MM.1S (cell line): ENCODE measurements around the gene DSE.
"Not testable (repeated sequence)": the region's sequence is repeated elsewhere in the genome, so short reads cannot be mapped to it uniquely, and the experiment has no call there.

Source experiments
- DNase-seq: peaks from one replicate; pipeline ENCODE4 v3.0.0-alpha.2; 2015
- H2AFZ ChIP-seq: fragments of 300-600 bp; sonication (generic); 2 replicates; pipeline ENCODE4 v1.6.0; 2016; ENCODE audit warnings: antibody characterized with exemption, low read length
- H3F3A ChIP-seq: fragments of 300-600 bp; sonication (generic); 2 replicates; pipeline ENCODE4 v1.6.1; 2016; ENCODE audit warnings: mild to moderate bottlenecking, antibody characterized with exemption, low read length, moderate library complexity, mixed read lengths; ENCODE audit not compliant: insufficient read depth
- H3K27ac ChIP-seq: fragments of 300-600 bp; sonication (generic); 2 replicates; pipeline ENCODE4 v1.5.1; 2016; ENCODE audit warnings: mild to moderate bottlenecking, low read length
- H3K27me3 ChIP-seq: fragments of 300-600 bp; sonication (generic); replicated peaks from 2 replicates; pipeline ENCODE4 v1.6.0; 2016; ENCODE audit warnings: low read length; ENCODE audit not compliant: insufficient read depth
- H3K36me3 ChIP-seq: fragments of 300-600 bp; sonication (generic); replicated peaks from 2 replicates; pipeline ENCODE4 v1.6.1; 2016; ENCODE audit warnings: mild to moderate bottlenecking, low read length, mixed read lengths; ENCODE audit not compliant: insufficient read depth
- H3K4me1 ChIP-seq: fragments of 300-600 bp; sonication (generic); 2 replicates; pipeline ENCODE4 v1.6.1; 2016; ENCODE audit warnings: low read length, mixed read lengths
- H3K4me2 ChIP-seq: fragments of 300-600 bp; sonication (generic); 2 replicates; pipeline ENCODE4 v1.6.0; 2016; ENCODE audit warnings: low read depth, low read length
- H3K4me3 ChIP-seq: fragments of 300-600 bp; sonication (generic); 2 replicates; pipeline ENCODE4 v1.5.1; 2016; ENCODE audit warnings: low read length, mixed read lengths
- H3K79me2 ChIP-seq: fragments of 300-600 bp; sonication (generic); 2 replicates; pipeline ENCODE4 v1.6.1; 2016; ENCODE audit warnings: mixed run types, low read length, mixed read lengths
- H3K9ac ChIP-seq: fragments of 300-600 bp; sonication (generic); 2 replicates; pipeline ENCODE4 v1.6.1; 2016; ENCODE audit warnings: low read length, mixed read lengths
- H3K9me2 ChIP-seq: fragments of 300-600 bp; sonication (generic); replicated peaks from 2 replicates; pipeline ENCODE4 v1.6.1; 2016; ENCODE audit warnings: mild to moderate bottlenecking, low read length, mixed read lengths; ENCODE audit not compliant: insufficient read depth
- H3K9me3 ChIP-seq: fragments of 300-600 bp; sonication (generic); replicated peaks from 2 replicates; pipeline ENCODE4 v1.6.1; 2016; ENCODE audit warnings: mild to moderate bottlenecking, low read length, mixed read lengths; ENCODE audit not compliant: insufficient read depth
- H4K20me1 ChIP-seq: fragments of 300-600 bp; sonication (generic); 2 replicates; pipeline ENCODE4 v1.6.1; 2016; ENCODE audit warnings: mild to moderate bottlenecking, low read length, moderate library complexity, mixed read lengths; ENCODE audit not compliant: insufficient read depth
- CTCF ChIP-seq: fragments of 300-600 bp; sonication (generic); IDR thresholded peaks from 2 replicates; pipeline ENCODE4 v1.5.1; 2016; ENCODE audit warnings: antibody characterized with exemption, low read length, mixed read lengths
- EZH2 ChIP-seq: fragments of 300-600 bp; sonication (generic); optimal IDR thresholded peaks from 2 replicates; pipeline ENCODE3; 2017; ENCODE audit warnings: low read depth, mild to moderate bottlenecking, antibody characterized with exemption, low read length, mixed read lengths
- EZH2phosphoT487 ChIP-seq: fragments of 300-600 bp; sonication (generic); IDR thresholded peaks from 2 replicates; pipeline ENCODE4 v1.6.1; 2018; ENCODE audit warnings: antibody characterized with exemption, low read length

Gene DSE

GRCh38 chr6:116335612-116336215 is 35.0 kb upstream of the DSE start:
- no peaks in the 10 kb centered on the region for H4K20me1 ChIP-seq
- H3K4me1 ChIP-seq, result no peaks in the 10 kb centered on the region
- no peaks in the 10 kb centered on the region for H3F3A ChIP-seq
- H3K4me3 ChIP-seq, result no peak overlapping the region
- no peaks in the 10 kb centered on the region for H3K9me2 ChIP-seq
- no peak overlapping the region for H3K9ac ChIP-seq
- H3K36me3 ChIP-seq, result no peaks in the 10 kb centered on the region
- no peaks in the 10 kb centered on the region for H3K79me2 ChIP-seq
- H2AFZ ChIP-seq, result no peak overlapping the region
- H3K9me3 ChIP-seq, result no peaks in the 10 kb centered on the region
- H3K27me3 ChIP-seq, result no peaks in the 10 kb centered on the region
- DNase-seq, result no peak
- no peak overlapping the region for H3K27ac ChIP-seq
- TF ChIP-seq EZH2, result no peak
- TF ChIP-seq CTCF, result no peak
- TF ChIP-seq EZH2phosphoT487, result no peak
- no peak overlapping the region for H3K4me2 ChIP-seq

- Histone ChIP-seq H3K27ac (no peak overlapping the region), H3F3A (no peaks in the 10 kb centered on the region), H3K9me2 (no peaks in the 10 kb centered on the region), H3K36me3 (no peaks in the 10 kb centered on the region), H3K9me3 (no peaks in the 10 kb centered on the region), H2AFZ (no peak overlapping the region), H3K4me3 (no peak overlapping the region), H4K20me1 (no peaks in the 10 kb centered on the region), H3K4me2 (no peak overlapping the region), H3K79me2 (no peaks in the 10 kb centered on the region), H3K9ac (no peak overlapping the region), H3K27me3 (no peaks in the 10 kb centered on the region), H3K4me1 (no peaks in the 10 kb centered on the region)
- TF ChIP-seq EZH2phosphoT487, result no peak
- TF ChIP-seq CTCF, result no peak
- no peak for TF ChIP-seq EZH2
- no peak for DNase-seq
These were observed 31.8 kb upstream of the DSE start for GRCh38 chr6:116338943-116339342.

- not testable (repeated sequence) for H3F3A ChIP-seq, H3K4me3 ChIP-seq, H4K20me1 ChIP-seq, H3K79me2 ChIP-seq, H3K9ac ChIP-seq, DNase-seq, H3K9me3 ChIP-seq, H3K36me3 ChIP-seq, H3K4me1 ChIP-seq, H3K4me2 ChIP-seq, H3K9me2 ChIP-seq, H3K27ac ChIP-seq, H3K27me3 ChIP-seq, H2AFZ ChIP-seq
These were observed 30.1 kb upstream of the DSE start for GRCh38 chr6:116340625-116341024.

GRCh38 chr6:116349216-116349615 is 21.5 kb upstream of the DSE start:
- no peak for DNase-seq
- Histone ChIP-seq H3K9me2 (no peaks in the 10 kb centered on the region), H3K4me1 (no peaks in the 10 kb centered on the region), H4K20me1 (no peaks in the 10 kb centered on the region), H3K4me3 (no peak overlapping the region), H3K4me2 (no peak overlapping the region), H3K79me2 (no peaks in the 10 kb centered on the region), H3K27ac (no peak overlapping the region), H3K36me3 (no peaks in the 10 kb centered on the region), H3K27me3 (no peaks in the 10 kb centered on the region), H3K9ac (no peak overlapping the region), H3K9me3 (no peaks in the 10 kb centered on the region), H2AFZ (no peak overlapping the region), H3F3A (no peaks in the 10 kb centered on the region)
- no peak for TF ChIP-seq CTCF
- no peak for TF ChIP-seq EZH2phosphoT487
- no peak for TF ChIP-seq EZH2
